Ishikawa (cell line): ENCODE measurements around the gene PEAK3.

Experiments
- CEBPB ChIP-seq: IDR thresholded peaks from 2 replicates; pipeline ENCODE4 v1.6.1; 2012
- CREB1 ChIP-seq: IDR thresholded peaks from 2 replicates; pipeline ENCODE4 v1.6.1; 2012; ENCODE audit warnings: low read depth
- EGR1 ChIP-seq: IDR thresholded peaks from 2 replicates; pipeline ENCODE4 v1.6.1; 2012
- EP300 ChIP-seq: IDR thresholded peaks from 2 replicates; pipeline ENCODE4 v1.6.1; 2012; ENCODE audit warnings: borderline replicate concordance
- FOXM1 ChIP-seq: IDR thresholded peaks from 2 replicates; pipeline ENCODE4 v1.6.1; 2012; ENCODE audit warnings: low read depth, borderline replicate concordance
- NFIC ChIP-seq: IDR thresholded peaks from 2 replicates; pipeline ENCODE4 v1.6.1; 2012
- RAD21 ChIP-seq: IDR thresholded peaks from 2 replicates; pipeline ENCODE4 v1.6.1; 2012; ENCODE audit warnings: low read depth
- TAF1 ChIP-seq: IDR thresholded peaks from 2 replicates; pipeline ENCODE4 v1.6.1; 2012; ENCODE audit warnings: low read depth, mild to moderate bottlenecking
- TCF12 ChIP-seq: IDR thresholded peaks from 2 replicates; pipeline ENCODE4 v1.6.1; 2012; ENCODE audit warnings: low read depth
- TEAD4 ChIP-seq: IDR thresholded peaks from 2 replicates; pipeline ENCODE4 v1.6.1; 2012
- ZBTB7A ChIP-seq: IDR thresholded peaks from 2 replicates; pipeline ENCODE4 v1.6.1; 2012; ENCODE audit warnings: low read depth
- TF ChIP-seq, protein P1 (sequence below): IDR thresholded peaks from 2 replicates; pipeline ENCODE4 v1.6.1; 2012
- TF ChIP-seq, protein P2 (sequence below): IDR thresholded peaks from 2 replicates; pipeline ENCODE4 v1.6.1; 2012; ENCODE audit warnings: low read depth, mild to moderate bottlenecking
- TF ChIP-seq, protein P3 (sequence below): IDR thresholded peaks from 2 replicates; pipeline ENCODE4 v1.6.1; 2012

DNA sequence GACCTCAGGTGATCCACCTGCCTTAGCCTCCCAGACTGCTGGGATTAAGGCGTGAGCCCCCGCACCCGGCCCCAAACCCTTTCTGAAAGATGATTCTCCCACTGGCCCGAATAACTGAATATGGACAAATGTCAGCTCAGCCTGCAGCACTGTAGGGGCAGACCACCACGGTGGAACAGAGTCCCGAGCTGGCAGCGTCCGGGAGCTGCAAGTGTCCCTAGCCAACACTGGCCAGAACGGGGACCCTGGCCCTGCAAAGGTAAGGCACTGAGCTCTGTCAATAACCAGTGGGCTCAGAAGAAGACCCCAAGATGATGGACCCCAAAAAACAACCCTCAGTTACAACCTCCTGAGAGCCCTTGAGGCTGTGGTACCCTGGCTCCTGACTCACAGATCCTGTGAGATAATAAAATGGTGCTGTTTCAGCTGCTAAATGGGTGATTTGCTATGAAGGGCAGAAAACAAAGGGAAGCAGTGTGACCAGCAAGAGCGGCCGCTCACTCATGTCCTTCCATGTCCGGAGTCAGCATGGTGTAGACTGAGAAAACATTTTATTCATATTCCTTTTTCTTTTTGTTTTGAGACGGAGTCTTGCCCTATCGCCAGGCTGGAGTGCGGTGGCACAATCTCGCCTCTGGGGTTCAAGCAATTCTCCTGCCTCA lies 44.9 kb upstream of the PEAK3 start:
- TF ChIP-seq EP300, result no peak
- TF ChIP-seq, protein P1, sequence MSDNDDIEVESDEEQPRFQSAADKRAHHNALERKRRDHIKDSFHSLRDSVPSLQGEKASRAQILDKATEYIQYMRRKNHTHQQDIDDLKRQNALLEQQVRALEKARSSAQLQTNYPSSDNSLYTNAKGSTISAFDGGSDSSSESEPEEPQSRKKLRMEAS, result no peak
- no peak for TF ChIP-seq TAF1
- no peak for TF ChIP-seq RAD21
- TF ChIP-seq TEAD4, result no peak
- no peak for TF ChIP-seq FOXM1
- TF ChIP-seq, protein P2, sequence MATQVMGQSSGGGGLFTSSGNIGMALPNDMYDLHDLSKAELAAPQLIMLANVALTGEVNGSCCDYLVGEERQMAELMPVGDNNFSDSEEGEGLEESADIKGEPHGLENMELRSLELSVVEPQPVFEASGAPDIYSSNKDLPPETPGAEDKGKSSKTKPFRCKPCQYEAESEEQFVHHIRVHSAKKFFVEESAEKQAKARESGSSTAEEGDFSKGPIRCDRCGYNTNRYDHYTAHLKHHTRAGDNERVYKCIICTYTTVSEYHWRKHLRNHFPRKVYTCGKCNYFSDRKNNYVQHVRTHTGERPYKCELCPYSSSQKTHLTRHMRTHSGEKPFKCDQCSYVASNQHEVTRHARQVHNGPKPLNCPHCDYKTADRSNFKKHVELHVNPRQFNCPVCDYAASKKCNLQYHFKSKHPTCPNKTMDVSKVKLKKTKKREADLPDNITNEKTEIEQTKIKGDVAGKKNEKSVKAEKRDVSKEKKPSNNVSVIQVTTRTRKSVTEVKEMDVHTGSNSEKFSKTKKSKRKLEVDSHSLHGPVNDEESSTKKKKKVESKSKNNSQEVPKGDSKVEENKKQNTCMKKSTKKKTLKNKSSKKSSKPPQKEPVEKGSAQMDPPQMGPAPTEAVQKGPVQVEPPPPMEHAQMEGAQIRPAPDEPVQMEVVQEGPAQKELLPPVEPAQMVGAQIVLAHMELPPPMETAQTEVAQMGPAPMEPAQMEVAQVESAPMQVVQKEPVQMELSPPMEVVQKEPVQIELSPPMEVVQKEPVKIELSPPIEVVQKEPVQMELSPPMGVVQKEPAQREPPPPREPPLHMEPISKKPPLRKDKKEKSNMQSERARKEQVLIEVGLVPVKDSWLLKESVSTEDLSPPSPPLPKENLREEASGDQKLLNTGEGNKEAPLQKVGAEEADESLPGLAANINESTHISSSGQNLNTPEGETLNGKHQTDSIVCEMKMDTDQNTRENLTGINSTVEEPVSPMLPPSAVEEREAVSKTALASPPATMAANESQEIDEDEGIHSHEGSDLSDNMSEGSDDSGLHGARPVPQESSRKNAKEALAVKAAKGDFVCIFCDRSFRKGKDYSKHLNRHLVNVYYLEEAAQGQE, result no peak
- TF ChIP-seq CREB1, result no peak
- TF ChIP-seq CEBPB, result no peak
- TF ChIP-seq ZBTB7A, result no peak
- TF ChIP-seq TCF12, result no peak
- no peak for TF ChIP-seq EGR1
- TF ChIP-seq NFIC, result no peak
- TF ChIP-seq, protein P3, sequence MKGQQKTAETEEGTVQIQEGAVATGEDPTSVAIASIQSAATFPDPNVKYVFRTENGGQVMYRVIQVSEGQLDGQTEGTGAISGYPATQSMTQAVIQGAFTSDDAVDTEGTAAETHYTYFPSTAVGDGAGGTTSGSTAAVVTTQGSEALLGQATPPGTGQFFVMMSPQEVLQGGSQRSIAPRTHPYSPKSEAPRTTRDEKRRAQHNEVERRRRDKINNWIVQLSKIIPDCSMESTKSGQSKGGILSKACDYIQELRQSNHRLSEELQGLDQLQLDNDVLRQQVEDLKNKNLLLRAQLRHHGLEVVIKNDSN, result no peak
